PC-9 (cell line): ENCODE measurements around the gene FUT1. TPM values are rescaled to one million over a fixed set of nuclear protein-coding genes. Genes with fewer than 3 reads are reported as not detected.
A peak's percentile ranks its signal among the peaks of the same experiment; 100 is the strongest.

Source experiments
- BruUV-seq: library from RNA; stranded (reverse); fragments of 400-500 nt; replicated peaks from 2 replicates; lab custom pipeline; 2021; lab: Mats Ljungman, UMichigan
- CTCF ChIA-PET: fragments of 300-600 bp; sonication (Branson Sonifier 250); formaldehyde crosslinking; loops from one replicate; lab custom pipeline; 2022; ENCODE audit warnings: antibody characterized with exemption; lab: Charles Lee
- POLR2A ChIA-PET: fragments of 300-600 bp; sonication (Branson Sonifier 250); formaldehyde crosslinking; loops from one replicate; lab custom pipeline; 2022; ENCODE audit warnings: antibody characterized with exemption; ENCODE audit not compliant: unreplicated experiment; lab: Charles Lee
- DNase-seq, 2 experiments: peaks; one replicate each; pipeline versions ENCODE4 v3.0.0 to v3.0.0-alpha.2; 2015 to 2022; ENCODE audit warnings: mixed read lengths in 1 of 2
- H2AFZ ChIP-seq: fragments of 200-600 bp; sonication (generic); 2 replicates; pipeline ENCODE4 v1.8.1; 2017; ENCODE audit warnings: antibody characterized with exemption
- H3F3A ChIP-seq: fragments of 200-600 bp; sonication (generic); 2 replicates; pipeline ENCODE4 v1.8.1; 2017; ENCODE audit warnings: antibody characterized with exemption, mild to moderate bottlenecking, low read depth; ENCODE audit not compliant: insufficient read depth
- H3K27ac ChIP-seq: fragments of 200-600 bp; sonication (generic); 2 replicates; pipeline ENCODE4 v1.6.1; 2016; ENCODE audit warnings: mixed run types
- H3K27me3 ChIP-seq: fragments of 200-600 bp; sonication (generic); 2 replicates; pipeline ENCODE4 v1.6.1; 2016; ENCODE audit warnings: low read depth, mixed run types; ENCODE audit not compliant: insufficient read depth
- H3K36me3 ChIP-seq: fragments of 200-600 bp; sonication (generic); 2 replicates; pipeline ENCODE4 v1.6.1; 2016; ENCODE audit warnings: low read depth, mixed run types
- H3K4me1 ChIP-seq: fragments of 200-600 bp; sonication (generic); replicated peaks from 2 replicates; pipeline ENCODE4 v1.6.1; 2016; ENCODE audit warnings: mixed run types; ENCODE audit not compliant: insufficient read depth
- H3K4me2 ChIP-seq: fragments of 200-600 bp; sonication (generic); 2 replicates; pipeline ENCODE4 v1.6.1; 2017; ENCODE audit warnings: mixed run types
- H3K4me3 ChIP-seq: fragments of 200-600 bp; sonication (generic); 2 replicates; pipeline ENCODE4 v1.6.1; 2016; ENCODE audit warnings: mixed run types
- H3K79me2 ChIP-seq: fragments of 200-600 bp; sonication (generic); 2 replicates; pipeline ENCODE4 v1.6.1; 2017; ENCODE audit warnings: low read depth, mixed run types
- H3K9me2 ChIP-seq: fragments of 200-600 bp; sonication (generic); 2 replicates; pipeline ENCODE4 v1.8.1; 2017; ENCODE audit warnings: mild to moderate bottlenecking; ENCODE audit not compliant: insufficient read depth
- H3K9me3 ChIP-seq: fragments of 200-600 bp; sonication (generic); 2 replicates; pipeline ENCODE4 v1.8.1; 2016; ENCODE audit warnings: low read depth; ENCODE audit not compliant: insufficient read depth
- H4K20me1 ChIP-seq: fragments of 200-600 bp; sonication (generic); 2 replicates; pipeline ENCODE4 v1.8.1; 2017; ENCODE audit not compliant: insufficient read depth
- EZH2 ChIP-seq: fragments of 200-600 bp; sonication (generic); IDR thresholded peaks from 2 replicates; pipeline ENCODE4 v1.8.0; 2017; ENCODE audit warnings: antibody characterized with exemption, low read depth
- intact Hi-C: fragments of 100-400 bp; cut with micrococcal nuclease; formaldehyde crosslinking; loops from one replicate; pipeline ENCODE4 v1.10.0; 2022; ENCODE audit not compliant: unreplicated experiment
- total RNA-seq: library from RNA; stranded (reverse); gene quantifications from 2 replicates; pipeline ENCODE4 v1.2.3, GENCODE V29; 2021
- TF ChIP-seq, protein P1 (sequence below): fragments of 200-600 bp; sonication (generic); conservative IDR thresholded peaks from 2 replicates; pipeline ENCODE4 v1.6.1; 2017; ENCODE audit warnings: mixed run types, antibody characterized with exemption, mild to moderate bottlenecking, moderate library complexity

FUT1 gene
- total RNA-seq, 1 experiment from 2014 or later: 7.9 TPM

DNA sequence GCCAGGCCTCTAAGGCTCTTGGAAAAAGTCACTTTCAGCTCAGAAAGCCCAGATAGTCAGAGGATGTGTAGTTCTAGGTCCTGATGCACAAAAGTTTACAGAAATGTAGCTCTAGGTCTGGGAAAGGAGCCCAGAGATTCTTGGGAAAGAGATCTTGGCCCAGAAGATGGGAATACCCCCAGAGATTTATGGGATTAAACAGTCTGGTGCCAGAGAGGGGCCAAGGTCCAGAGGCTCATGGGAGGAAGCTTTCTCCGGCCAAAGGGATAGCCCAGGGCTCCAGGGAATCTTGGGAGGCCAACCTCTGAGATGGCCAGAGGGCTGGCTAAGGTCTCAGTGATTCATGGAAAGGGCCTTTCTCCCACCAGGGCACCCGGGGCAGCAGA is 43.2 kb upstream of the FUT1 start:
- 0 out of 2 replicates have a peak, but pooled peaks cover 3% of the 10 kb centered on the region for H3K4me1 ChIP-seq
- peaks cover 8% of the 10 kb centered on the region; the same call in 1 of the 2 replicates for H3F3A ChIP-seq
- H3K27ac ChIP-seq: 0 out of 2 replicates have a peak overlapping the region, but pooled peaks have one; percentile 11
- no peaks in the 10 kb centered on the region for H3K36me3 ChIP-seq
- ChIA-PET POLR2A (interaction anchor here (0.6 to 0.9 kb wide), 2 partner anchors 42 to 44 kb away, joined by 3 to 5 read pairs; no protein-coding TSS in a partner anchor), CTCF (interaction anchor here (0.5 to 1.4 kb wide), 12 partner anchors 11 to 736 kb away, joined by 3 to 12 read pairs (median 6); partner anchors contain the start of genes BCAT2, HSD17B14 and RUVBL2)
- no peaks in the 10 kb centered on the region for H3K79me2 ChIP-seq
- H2AFZ ChIP-seq: no peak overlapping the region
- no peak overlapping the region for H3K4me2 ChIP-seq
- TSS peak; percentile 12 for BruUV-seq
- H3K9me3 ChIP-seq: no peaks in the 10 kb centered on the region
- H3K4me3 ChIP-seq: no peak overlapping the region
- TF ChIP-seq, protein P1, sequence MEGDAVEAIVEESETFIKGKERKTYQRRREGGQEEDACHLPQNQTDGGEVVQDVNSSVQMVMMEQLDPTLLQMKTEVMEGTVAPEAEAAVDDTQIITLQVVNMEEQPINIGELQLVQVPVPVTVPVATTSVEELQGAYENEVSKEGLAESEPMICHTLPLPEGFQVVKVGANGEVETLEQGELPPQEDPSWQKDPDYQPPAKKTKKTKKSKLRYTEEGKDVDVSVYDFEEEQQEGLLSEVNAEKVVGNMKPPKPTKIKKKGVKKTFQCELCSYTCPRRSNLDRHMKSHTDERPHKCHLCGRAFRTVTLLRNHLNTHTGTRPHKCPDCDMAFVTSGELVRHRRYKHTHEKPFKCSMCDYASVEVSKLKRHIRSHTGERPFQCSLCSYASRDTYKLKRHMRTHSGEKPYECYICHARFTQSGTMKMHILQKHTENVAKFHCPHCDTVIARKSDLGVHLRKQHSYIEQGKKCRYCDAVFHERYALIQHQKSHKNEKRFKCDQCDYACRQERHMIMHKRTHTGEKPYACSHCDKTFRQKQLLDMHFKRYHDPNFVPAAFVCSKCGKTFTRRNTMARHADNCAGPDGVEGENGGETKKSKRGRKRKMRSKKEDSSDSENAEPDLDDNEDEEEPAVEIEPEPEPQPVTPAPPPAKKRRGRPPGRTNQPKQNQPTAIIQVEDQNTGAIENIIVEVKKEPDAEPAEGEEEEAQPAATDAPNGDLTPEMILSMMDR: no peak
- no peak for TF ChIP-seq EZH2
- no peaks in the 10 kb centered on the region for H3K27me3 ChIP-seq
- intact Hi-C loops: loop anchor here (1.0 to 5.0 kb wide), 4 partner anchors 40 to 197 kb away; partner anchors contain the start of genes CA11, GYS1 and RUVBL2
- DNase-seq: no peak
- H3K9me2 ChIP-seq: no peaks in the 10 kb centered on the region
- no peaks in the 10 kb centered on the region for H4K20me1 ChIP-seq

DNA sequence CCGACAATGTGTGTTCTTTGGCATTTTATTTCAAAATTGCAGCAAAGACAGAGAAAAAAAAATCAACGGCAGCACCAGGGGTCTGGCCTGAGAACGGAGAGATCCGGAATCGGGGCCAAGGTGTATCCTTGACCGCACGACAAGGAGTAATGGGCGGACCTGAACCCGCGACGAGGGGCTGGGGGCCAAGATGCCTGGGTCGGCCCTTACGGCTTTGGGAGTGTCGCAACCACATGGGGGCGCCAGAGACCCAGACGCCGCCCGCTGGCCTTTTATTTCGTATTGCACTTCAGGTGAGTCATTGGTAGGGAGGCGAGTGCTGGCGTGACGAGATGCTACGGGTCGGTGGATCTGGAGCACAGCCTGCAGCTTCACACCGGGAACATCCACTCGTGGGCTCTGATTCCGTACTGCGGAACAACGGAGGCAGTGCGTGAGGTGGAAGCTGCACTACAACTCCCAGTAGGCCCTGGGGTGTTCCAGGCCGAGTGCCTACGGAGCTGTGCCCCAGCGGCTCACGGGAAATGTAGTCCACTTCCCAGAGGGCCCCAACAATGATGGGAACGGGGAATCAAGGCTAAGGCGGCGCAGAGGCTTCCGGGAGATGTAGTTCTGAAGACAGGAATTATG is 42.7 kb upstream of the FUT1 start:
- H3K27ac ChIP-seq: peak overlapping the region; percentile 34
- peaks cover 8% of the 10 kb centered on the region; the same call in 1 of the 2 replicates for H3F3A ChIP-seq
- no TSS peak for BruUV-seq
- ChIA-PET CTCF (interaction anchor here (0.5 to 1.4 kb wide), 13 partner anchors 11 to 736 kb away, joined by 3 to 12 read pairs (median 6); partner anchors contain the start of genes BCAT2, HSD17B14 and RUVBL2), POLR2A (interaction anchor here (0.6 to 0.9 kb wide), 2 partner anchors 42 to 43 kb away, joined by 3 to 5 read pairs; no protein-coding TSS in a partner anchor)
- peak overlapping the region; percentile 64 for H2AFZ ChIP-seq
- H3K9me2 ChIP-seq: no peaks in the 10 kb centered on the region
- H4K20me1 ChIP-seq: no peaks in the 10 kb centered on the region
- H3K9me3 ChIP-seq: no peaks in the 10 kb centered on the region
- 0 out of 2 replicates have a peak, but pooled peaks cover 3% of the 10 kb centered on the region for H3K4me1 ChIP-seq
- H3K36me3 ChIP-seq: no peaks in the 10 kb centered on the region
- no peak for TF ChIP-seq EZH2
- TF ChIP-seq, protein P1: peak; percentile 100
- no peaks in the 10 kb centered on the region for H3K27me3 ChIP-seq
- DNase-seq: peak; percentile 87 to 88
- peak overlapping the region; percentile 55 for H3K4me3 ChIP-seq
- intact Hi-C loops: loop anchor here (1.0 to 5.0 kb wide), 4 partner anchors 40 to 197 kb away; partner anchors contain the start of genes CA11, GYS1 and RUVBL2
- peak overlapping the region; percentile 78 for H3K4me2 ChIP-seq
- no peaks in the 10 kb centered on the region for H3K79me2 ChIP-seq

DNA sequence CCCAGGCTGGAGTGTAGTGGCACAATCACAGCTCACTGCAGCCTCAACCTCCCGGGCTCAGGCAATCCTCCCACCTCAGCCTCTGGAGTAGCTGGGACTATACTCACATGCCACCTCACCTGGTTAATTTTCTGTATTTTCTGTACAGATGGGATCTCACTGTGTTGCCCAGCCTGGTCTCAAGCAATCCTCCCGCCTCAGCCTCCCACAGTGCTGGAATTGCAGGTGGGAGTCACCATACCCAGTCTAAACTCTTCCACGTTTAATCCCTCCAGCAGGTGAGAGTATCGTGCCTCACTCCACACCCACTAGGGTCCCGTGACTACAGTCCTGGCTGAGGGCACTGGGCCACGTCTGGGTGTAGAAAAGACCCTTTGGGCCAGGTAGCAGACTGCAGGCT is 41.9 kb upstream of the FUT1 start:
- Histone ChIP-seq H3K36me3 (no peaks in the 10 kb centered on the region), H3K27ac (no peak overlapping the region), H3K79me2 (no peaks in the 10 kb centered on the region), H3K4me3 (no peak overlapping the region), H3K9me3 (no peaks in the 10 kb centered on the region), H3F3A (peaks cover 8% of the 10 kb centered on the region; the same call in 1 of the 2 replicates), H3K9me2 (no peaks in the 10 kb centered on the region), H2AFZ (no peak overlapping the region), H3K4me2 (peak overlapping the region; percentile 78), H4K20me1 (no peaks in the 10 kb centered on the region), H3K27me3 (no peaks in the 10 kb centered on the region), H3K4me1 (0 out of 2 replicates have a peak, but pooled peaks cover 3% of the 10 kb centered on the region)
- CTCF ChIA-PET: interaction anchor here (0.6 kb wide), 1 partner anchor 76 kb away, joined by 9 read pairs; no protein-coding TSS in a partner anchor
- DNase-seq: no peak
- no TSS peak for BruUV-seq
- POLR2A ChIA-PET: interaction anchor here (0.6 kb wide), 1 partner anchor 132 kb away, joined by 3 read pairs; no protein-coding TSS in a partner anchor
- TF ChIP-seq EZH2: no peak
- TF ChIP-seq, protein P1: no peak
- intact Hi-C loops: loop anchor here (2.0 kb wide), 1 partner anchor 147 kb away; the partner anchor contains the start of gene CA11
